OCI-LY3 (cell line): ENCODE measurements around the gene SPA17.

Experiments used
- H2AFZ ChIP-seq: fragments of 200-600, 300-600 bp; shearing (Covaris generic); 2 replicates; pipeline ENCODE4 v1.6.0; 2014; ENCODE audit warnings: antibody characterized with exemption, low read depth, low read length
- H3K27ac ChIP-seq: fragments of 200-600, 300-600 bp; sonication (generic); 2 replicates; pipeline ENCODE4 v1.5.1; 2014; ENCODE audit warnings: mild to moderate bottlenecking, low read length, moderate library complexity, mixed read lengths
- H3K27me3 ChIP-seq: fragments of 200-600, 300-600 bp; sonication (generic); 2 replicates; pipeline ENCODE4 v1.6.1; 2014; ENCODE audit warnings: low read depth, low read length, mixed read lengths
- H3K36me3 ChIP-seq: fragments of 200-600, 300-600 bp; sonication (generic); replicated peaks from 2 replicates; pipeline ENCODE3; 2014; ENCODE audit warnings: low read depth, low read length, mixed read lengths
- H3K4me1 ChIP-seq: fragments of 300-600, 200-600 bp; sonication (generic); 2 replicates; pipeline ENCODE4 v1.6.1; 2014; ENCODE audit warnings: low read length, mixed read lengths
- H3K4me2 ChIP-seq: fragments of 200-600, 300-600 bp; sonication (generic); 2 replicates; pipeline ENCODE4 v1.6.1; 2014; ENCODE audit warnings: low read length, mixed read lengths
- H3K4me3 ChIP-seq: fragments of 300-600, 200-600 bp; sonication (generic); 2 replicates; pipeline ENCODE4 v1.5.1; 2014; ENCODE audit warnings: antibody characterized with exemption, mild to moderate bottlenecking, low read length, moderate library complexity
- H3K79me2 ChIP-seq: fragments of 300-600, 200-600 bp; shearing (Covaris generic); 2 replicates; pipeline ENCODE4 v1.6.1; 2014; ENCODE audit warnings: mild to moderate bottlenecking, low read length, mixed read lengths
- H3K9ac ChIP-seq: fragments of 300-600, 200-600 bp; shearing (Covaris generic); 2 replicates; pipeline ENCODE4 v1.6.0; 2014; ENCODE audit warnings: mild to moderate bottlenecking, low read length, moderate library complexity
- H3K9me3 ChIP-seq: fragments of 200-600, 300-600 bp; shearing (Covaris generic); 2 replicates; pipeline ENCODE4 v1.6.1; 2014; ENCODE audit warnings: low read length, mixed read lengths; ENCODE audit not compliant: insufficient read depth
- H4K20me1 ChIP-seq: fragments of 200-600, 300-600 bp; sonication (generic); 2 replicates; pipeline ENCODE4 v1.6.1; 2016; ENCODE audit warnings: low read length, mixed read lengths; ENCODE audit not compliant: insufficient read depth
- CTCF ChIP-seq: fragments of 200-600, 300-600 bp; sonication (generic); IDR thresholded peaks from 2 replicates; pipeline ENCODE4 v1.5.1; 2014; ENCODE audit warnings: antibody characterized with exemption, low read length, low read depth
- EZH2phosphoT487 ChIP-seq: fragments of 200-600 bp; shearing (Covaris generic); IDR thresholded peaks from 2 replicates; pipeline ENCODE4 v1.6.1; 2018; ENCODE audit warnings: antibody characterized with exemption, mixed run types, low read depth

Gene SPA17

GRCh38 chr11:124657904-124658303 lies 15.8 kb upstream of the SPA17 start:
- no peak overlapping the region for H3K4me3 ChIP-seq
- no peak overlapping the region for H3K4me2 ChIP-seq
- no peaks in the 10 kb centered on the region for H3K27me3 ChIP-seq
- H3K27ac ChIP-seq = no peak overlapping the region
- H4K20me1 ChIP-seq = no peaks in the 10 kb centered on the region
- H3K36me3 ChIP-seq = no peaks in the 10 kb centered on the region
- no peak overlapping the region for H2AFZ ChIP-seq
- H3K79me2 ChIP-seq = no peaks in the 10 kb centered on the region
- TF ChIP-seq CTCF (no peak), EZH2phosphoT487 (no peak)
- H3K9ac ChIP-seq = no peak overlapping the region
- H3K4me1 ChIP-seq = 0 out of 2 replicates have a peak, but pooled peaks cover 2% of the 10 kb centered on the region
- H3K9me3 ChIP-seq = no peaks in the 10 kb centered on the region

GRCh38 chr11:124658501-124658900 lies 15.2 kb upstream of the SPA17 start:
- Histone ChIP-seq H2AFZ (no peak overlapping the region), H3K4me3 (no peak overlapping the region), H3K4me2 (no peak overlapping the region), H3K9ac (no peak overlapping the region), H4K20me1 (no peaks in the 10 kb centered on the region), H3K9me3 (no peaks in the 10 kb centered on the region), H3K27me3 (no peaks in the 10 kb centered on the region), H3K27ac (no peak overlapping the region), H3K36me3 (no peaks in the 10 kb centered on the region), H3K4me1 (0 out of 2 replicates have a peak, but pooled peaks cover 2% of the 10 kb centered on the region), H3K79me2 (no peaks in the 10 kb centered on the region)
- TF ChIP-seq EZH2phosphoT487 = no peak
- TF ChIP-seq CTCF = no peak

GRCh38 chr11:124658986-124659385 lies 14.7 kb upstream of the SPA17 start:
- H3K36me3 ChIP-seq = no peaks in the 10 kb centered on the region

GRCh38 chr11:124661553-124661952 lies 12.2 kb upstream of the SPA17 start:
- no peaks in the 10 kb centered on the region for H3K79me2 ChIP-seq
- no peak overlapping the region for H2AFZ ChIP-seq
- no peaks in the 10 kb centered on the region for H4K20me1 ChIP-seq
- no peaks in the 10 kb centered on the region for H3K27me3 ChIP-seq
- H3K9me3 ChIP-seq = no peaks in the 10 kb centered on the region
- no peak for TF ChIP-seq CTCF
- no peak for TF ChIP-seq EZH2phosphoT487
- H3K4me2 ChIP-seq = no peak overlapping the region
- H3K9ac ChIP-seq = no peak overlapping the region
- no peak overlapping the region for H3K27ac ChIP-seq
- H3K4me3 ChIP-seq = no peak overlapping the region
- no peaks in the 10 kb centered on the region for H3K4me1 ChIP-seq
- H3K36me3 ChIP-seq = no peaks in the 10 kb centered on the region

More at GRCh38 chr11:124658986-124659385, 14.7 kb upstream of the SPA17 start:
- H3K9me3 ChIP-seq = no peaks in the 10 kb centered on the region
- no peaks in the 10 kb centered on the region for H3K27me3 ChIP-seq
- no peak overlapping the region for H3K4me3 ChIP-seq
- no peak overlapping the region for H2AFZ ChIP-seq
- no peaks in the 10 kb centered on the region for H4K20me1 ChIP-seq
- H3K79me2 ChIP-seq = no peaks in the 10 kb centered on the region
- TF ChIP-seq CTCF = no peak
- TF ChIP-seq EZH2phosphoT487 = no peak
- no peak overlapping the region for H3K9ac ChIP-seq
- H3K27ac ChIP-seq = no peak overlapping the region
- no peak overlapping the region for H3K4me2 ChIP-seq
- 0 out of 2 replicates have a peak, but pooled peaks cover 2% of the 10 kb centered on the region for H3K4me1 ChIP-seq
